Right lobe of liver (tissue), 6 donors: ENCODE results near the gene GPC6. TPM values are rescaled to one million over a fixed set of nuclear protein-coding genes. Genes with fewer than 3 reads are reported as not detected.

Source experiments
- ATAC-seq, 4 donors: fragments of 200-7000 bp; cut with Tn5 transposase; one replicate each; pipeline ENCODE4 v1.9.1; 2020; ENCODE audit warnings: mild to moderate bottlenecking in 4 of 4, moderate library complexity in 4 of 4
- DNase-seq, 3 donors: peaks; one replicate each; pipeline ENCODE4 v3.0.0-alpha.2; 2020
- H3K27ac ChIP-seq, 3 donors: fragments of 200-600 bp; one replicate each; pipeline ENCODE4 v1.8.0; 2022
- H3K27me3 ChIP-seq, 2 donors: fragments of 200-600 bp; one replicate each; pipeline ENCODE4 v1.8.0; 2022
- H3K36me3 ChIP-seq, 4 donors: fragments of 200-600 bp; sonication (generic) in 1 of 4; one replicate each; pipeline versions ENCODE4 v1.5.1 to v1.8.0; 2017 to 2022; ENCODE audit warnings: control low read depth in 1 of 4
- H3K4me1 ChIP-seq, 4 donors: fragments of 200-600 bp; sonication (generic) in 1 of 4; one replicate each; pipeline versions ENCODE4 v1.5.1 to v1.8.0; 2017 to 2022; ENCODE audit warnings: control low read depth in 1 of 4
- H3K4me3 ChIP-seq, 3 donors: fragments of 200-600 bp; one replicate each; pipeline ENCODE4 v1.8.0; 2022
- H3K9me3 ChIP-seq, 4 donors: fragments of 200-600 bp; sonication (generic) in 1 of 4; one replicate each; pipeline versions ENCODE4 v1.5.1 to v1.8.0; 2017 to 2022; ENCODE audit warnings: control low read depth in 1 of 4
- CTCF ChIP-seq, 4 donors: fragments of 200-600 bp in 3 of 4; fragments of 450-650 bp in 1 of 4; IDR thresholded peaks; one replicate each; pipeline versions ENCODE4 v1.5.1 to v1.8.0; 2016 to 2022; ENCODE audit warnings: antibody characterized with exemption in 4 of 4, mild to moderate bottlenecking in 2 of 4
- POLR2A ChIP-seq: fragments of 450-650 bp; IDR thresholded peaks from one replicate; pipeline ENCODE4 v1.6.1; 2017; ENCODE audit warnings: antibody characterized with exemption, mild to moderate bottlenecking
- WGBS: methylation state at CpG from one replicate; pipeline ENCODE4 v1.1.6; 2018; ENCODE audit warnings: low coverage, low lambda C conversion rate; ENCODE audit not compliant: insufficient coverage; ENCODE audit errors: missing lambda C conversion rate; 5-methylcytosine and 5-hydroxymethylcytosine counted together
- intact Hi-C, 2 donors: fragments of 100-400 bp; cut with DNase I; formaldehyde crosslinking; loops; one replicate each; pipeline versions ENCODE4 v1.11.2 to v1.14.1; 2022
- total RNA-seq, 6 experiments: library from RNA; depleted of rRNA in 2 of 6; stranded (reverse); fragments of >200 nt in 2 of 6; fragmentation: NEBNext Ultra II Directional in 3 of 6; extraction: Animal tissue kit (Norgen Biotek cat#: 25700) in 3 of 6; gene quantifications; one replicate each; pipeline versions ENCODE4 v1.1.0 to v1.2.4, GENCODE V29; 2016 to 2023
- donor health status: DM: no; HTN: yes; CAD: no.
- donor health status: DM: no; HTN: no; CAD: no.
- donor health status: DM: no; HTN: no; CAD: no.
- donor health status: DM: no; HTN: yes; CAD: no.
- donor health status: DM: no; HTN: yes; CAD: no.

The GPC6 gene
- total RNA-seq, 6 experiments from 2014 or later, result 18.6 to 30.1 (median 20.2) TPM

- DNase-seq, result no peak
- H3K4me3 ChIP-seq, result no peak overlapping the region
- no peaks in the 10 kb centered on the region for H3K4me1 ChIP-seq
- H3K27me3 ChIP-seq, result no peaks in the 10 kb centered on the region
- intact Hi-C loops, result no loop called here
- 76% methylated on average over 5 of the region's 5 CpGs for WGBS
- H3K27ac ChIP-seq, result no peak overlapping the region
- no peak for ATAC-seq
- no peaks in the 10 kb centered on the region for H3K9me3 ChIP-seq
- no peak for TF ChIP-seq CTCF (IDR thresholded peaks at IDR 0.05)
- no peak for TF ChIP-seq POLR2A
- no peaks in the 10 kb centered on the region for H3K36me3 ChIP-seq
Observed at GRCh38 chr13:93386116-93386515, 159.5 kb downstream of the GPC6 start.

GRCh38 chr13:93388701-93389100, 162.1 kb downstream of the GPC6 start:
- 86% methylated on average over 1 of the region's 1 CpG for whole genome bisulfite sequencing
- TF ChIP-seq POLR2A (no peak), CTCF (IDR thresholded peaks at IDR 0.05) (no peak)
- no peak overlapping the region for H3K27ac ChIP-seq
- DNase-seq, result no peak
- H3K36me3 ChIP-seq, result no peaks in the 10 kb centered on the region
- no peaks in the 10 kb centered on the region for H3K4me1 ChIP-seq
- H3K27me3 ChIP-seq, result no peaks in the 10 kb centered on the region
- intact Hi-C loops, result no loop called here
- ATAC-seq, result no peak
- no peak overlapping the region for H3K4me3 ChIP-seq
- H3K9me3 ChIP-seq, result no peaks in the 10 kb centered on the region

- H3K9me3 ChIP-seq, result no peaks in the 10 kb centered on the region
- DNase-seq (no peak), ATAC-seq (no peak)
- no peak overlapping the region for H3K4me3 ChIP-seq
- intact Hi-C loops, result no loop called here
- H3K4me1 ChIP-seq, result no peaks in the 10 kb centered on the region
- H3K36me3 ChIP-seq, result no peaks in the 10 kb centered on the region
- no peak for TF ChIP-seq POLR2A
- no peak for TF ChIP-seq CTCF (IDR thresholded peaks at IDR 0.05)
- no peak overlapping the region for H3K27ac ChIP-seq
- no peaks in the 10 kb centered on the region for H3K27me3 ChIP-seq
Observed at GRCh38 chr13:93397619-93398018, 171.0 kb downstream of the GPC6 start.

- no peak for TF ChIP-seq CTCF (IDR thresholded peaks at IDR 0.05)
- no peak for TF ChIP-seq POLR2A
- no peak overlapping the region for H3K27ac ChIP-seq
- H3K27me3 ChIP-seq, result no peaks in the 10 kb centered on the region
- intact Hi-C loops, result no loop called here
- H3K36me3 ChIP-seq, result no peaks in the 10 kb centered on the region
- no peaks in the 10 kb centered on the region for H3K4me1 ChIP-seq
- DNase-seq (no peak), ATAC-seq (no peak)
- no peaks in the 10 kb centered on the region for H3K9me3 ChIP-seq
- WGBS, result 71% methylated on average over 4 of the region's 4 CpGs
- H3K4me3 ChIP-seq, result no peak overlapping the region
Observed at GRCh38 chr13:93398167-93399035, 171.8 kb downstream of the GPC6 start.
